ENCODE measurements around the gene DNM2.

- TF ChIP-seq CTCF (IDR thresholded peaks at IDR 0.05) (no peak), EP300 (IDR thresholded peaks at IDR 0.05) (no peak), POLR2A (IDR thresholded peaks at IDR 0.05) (no peak), POLR2AphosphoS5 (IDR thresholded peaks at IDR 0.05) (no peak)
Measured at GRCh38 chr19:10730932-10731331, 13.1 kb downstream of the DNM2 start.
